ENCODE results near the gene SCARF2. TPM values are rescaled to one million over a fixed set of nuclear protein-coding genes. Genes with fewer than 3 reads are reported as not detected.

Gene SCARF2
- total and polyA plus RNA-seq, 4 donors: 0.15 to 2.0 (median 1.7) TPM

DNA sequence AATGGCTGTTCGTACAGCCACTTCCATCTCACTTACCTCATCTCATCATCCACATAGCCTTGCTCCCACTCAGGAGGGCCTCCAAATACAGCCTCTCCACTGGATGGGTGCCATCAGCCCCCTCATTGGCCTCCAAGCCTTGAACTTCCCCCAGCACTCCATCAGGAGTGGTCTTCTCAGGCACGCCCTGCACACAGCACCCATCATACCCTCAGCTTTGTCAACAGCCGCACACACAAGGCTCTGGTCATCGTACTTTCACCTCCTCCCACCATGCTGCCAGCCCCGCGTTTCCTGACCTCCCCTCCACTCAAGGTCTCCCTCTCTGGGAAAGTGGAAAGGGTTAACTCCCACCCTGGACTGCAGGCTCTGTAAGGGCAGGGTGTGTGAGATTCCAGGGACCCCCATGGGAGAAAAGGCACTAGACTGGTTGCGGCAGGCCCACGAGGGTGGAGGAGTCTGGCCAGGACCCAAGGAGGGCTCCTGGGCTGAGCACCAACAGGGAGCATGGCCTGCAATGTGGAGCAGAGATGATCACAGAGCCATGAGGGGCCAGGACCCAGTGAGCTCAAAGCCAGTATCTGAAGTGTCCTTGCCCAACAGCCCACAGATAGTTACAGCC lies 21.0 kb upstream of the SCARF2 start (continued):
- TF ChIP-seq, protein P1, sequence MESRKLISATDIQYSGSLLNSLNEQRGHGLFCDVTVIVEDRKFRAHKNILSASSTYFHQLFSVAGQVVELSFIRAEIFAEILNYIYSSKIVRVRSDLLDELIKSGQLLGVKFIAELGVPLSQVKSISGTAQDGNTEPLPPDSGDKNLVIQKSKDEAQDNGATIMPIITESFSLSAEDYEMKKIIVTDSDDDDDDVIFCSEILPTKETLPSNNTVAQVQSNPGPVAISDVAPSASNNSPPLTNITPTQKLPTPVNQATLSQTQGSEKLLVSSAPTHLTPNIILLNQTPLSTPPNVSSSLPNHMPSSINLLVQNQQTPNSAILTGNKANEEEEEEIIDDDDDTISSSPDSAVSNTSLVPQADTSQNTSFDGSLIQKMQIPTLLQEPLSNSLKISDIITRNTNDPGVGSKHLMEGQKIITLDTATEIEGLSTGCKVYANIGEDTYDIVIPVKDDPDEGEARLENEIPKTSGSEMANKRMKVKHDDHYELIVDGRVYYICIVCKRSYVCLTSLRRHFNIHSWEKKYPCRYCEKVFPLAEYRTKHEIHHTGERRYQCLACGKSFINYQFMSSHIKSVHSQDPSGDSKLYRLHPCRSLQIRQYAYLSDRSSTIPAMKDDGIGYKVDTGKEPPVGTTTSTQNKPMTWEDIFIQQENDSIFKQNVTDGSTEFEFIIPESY (IDR thresholded peaks at IDR 0.05): no peak
- TF ChIP-seq EGR1 (IDR thresholded peaks at IDR 0.05; ENCODE audit: low read depth in 2 of 2) (no peak), FOXA1 (IDR thresholded peaks at IDR 0.05) (no peak), JUND (IDR thresholded peaks at IDR 0.05) (no peak), GABPA (IDR thresholded peaks at IDR 0.05 in 1 of 2, conservative IDR thresholded peaks at IDR 0.05 in 1 of 2) (no peak)
- TF ChIP-seq, protein P2, sequence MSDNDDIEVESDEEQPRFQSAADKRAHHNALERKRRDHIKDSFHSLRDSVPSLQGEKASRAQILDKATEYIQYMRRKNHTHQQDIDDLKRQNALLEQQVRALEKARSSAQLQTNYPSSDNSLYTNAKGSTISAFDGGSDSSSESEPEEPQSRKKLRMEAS (IDR thresholded peaks at IDR 0.05): no peak
- TF ChIP-seq, protein P3, sequence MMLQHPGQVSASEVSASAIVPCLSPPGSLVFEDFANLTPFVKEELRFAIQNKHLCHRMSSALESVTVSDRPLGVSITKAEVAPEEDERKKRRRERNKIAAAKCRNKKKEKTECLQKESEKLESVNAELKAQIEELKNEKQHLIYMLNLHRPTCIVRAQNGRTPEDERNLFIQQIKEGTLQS (IDR thresholded peaks at IDR 0.05): no peak

DNA sequence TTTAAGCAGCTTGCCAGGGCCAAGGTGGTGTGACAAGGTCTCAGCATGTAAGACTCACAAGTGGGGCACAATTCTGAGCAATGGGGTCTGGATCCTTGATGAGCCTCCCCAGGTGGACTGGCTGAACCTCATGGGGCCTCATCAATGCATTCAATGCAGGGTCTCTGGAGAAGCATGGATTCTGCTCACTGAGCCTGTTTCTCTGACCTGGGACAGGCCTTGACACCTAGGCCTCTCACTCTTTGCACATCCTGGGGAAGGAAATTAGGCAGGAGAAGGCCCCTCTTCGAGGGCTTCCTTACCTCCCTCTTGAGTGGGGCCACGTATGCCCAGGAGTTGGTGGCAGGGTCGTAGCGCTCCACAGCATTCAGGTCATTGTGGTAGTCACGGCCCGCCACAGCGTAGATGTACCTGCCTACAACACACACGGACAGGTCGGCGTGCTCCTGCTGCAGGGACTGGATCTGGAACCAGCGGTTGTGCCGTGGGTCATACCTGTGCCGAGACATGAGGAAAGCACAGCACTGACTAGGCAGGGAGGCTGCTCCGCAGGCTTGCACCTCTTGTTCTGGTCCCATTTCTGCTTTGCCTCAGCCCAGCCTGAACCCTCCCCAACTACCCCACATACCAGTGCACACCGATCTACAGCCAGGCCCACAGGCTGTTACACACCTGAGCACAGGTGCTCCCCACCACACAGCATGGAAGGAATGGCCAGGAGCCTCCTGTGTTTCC lies 20.0 kb upstream of the SCARF2 start:
- no peaks in the 10 kb centered on the region for H3K27me3 ChIP-seq (ENCODE audit: control insufficient read depth in 4 of 4, insufficient read depth in 4 of 4, low read length in 3 of 4)
- H3K4me3 ChIP-seq (ENCODE audit: low read depth in 1 of 3, low read length in 3 of 3): no peak overlapping the region
- TF ChIP-seq, protein P2 (IDR thresholded peaks at IDR 0.05): no peak
- TF ChIP-seq FOXA1 (IDR thresholded peaks at IDR 0.05) (no peak), TAF1 (conservative IDR thresholded peaks at IDR 0.05) (no peak), EGR1 (IDR thresholded peaks at IDR 0.05; ENCODE audit: low read depth in 2 of 2) (no peak), HNF4A (conservative IDR thresholded peaks at IDR 0.05) (no peak), YY1 (IDR thresholded peaks at IDR 0.05) (no peak)
- 93% methylated on average over 15 of the region's 15 CpGs for WGBS
- no peaks in the 10 kb centered on the region for H3K9me3 ChIP-seq (ENCODE audit: control insufficient read depth in 4 of 4, low read length in 3 of 4)
- no peaks in the 10 kb centered on the region for H3K4me1 ChIP-seq (ENCODE audit: control insufficient read depth in 4 of 4, insufficient read depth in 4 of 4, low read length in 3 of 4)
- no peak for DNase-seq (ENCODE audit: low spot score)
- H3K9ac ChIP-seq (ENCODE audit: low read depth in 1 of 2, low read length in 2 of 2): no peak overlapping the region
- peaks cover 0 to 14% (median 3%) of the 10 kb centered on the region in 4 donors for H3K36me3 ChIP-seq (ENCODE audit: control insufficient read depth in 4 of 4, insufficient read depth in 3 of 4, low read depth in 1 of 4, low read length in 3 of 4)
- no peak overlapping the region for H3K27ac ChIP-seq (ENCODE audit: low read depth in 1 of 2, low read length in 2 of 2)

DNA sequence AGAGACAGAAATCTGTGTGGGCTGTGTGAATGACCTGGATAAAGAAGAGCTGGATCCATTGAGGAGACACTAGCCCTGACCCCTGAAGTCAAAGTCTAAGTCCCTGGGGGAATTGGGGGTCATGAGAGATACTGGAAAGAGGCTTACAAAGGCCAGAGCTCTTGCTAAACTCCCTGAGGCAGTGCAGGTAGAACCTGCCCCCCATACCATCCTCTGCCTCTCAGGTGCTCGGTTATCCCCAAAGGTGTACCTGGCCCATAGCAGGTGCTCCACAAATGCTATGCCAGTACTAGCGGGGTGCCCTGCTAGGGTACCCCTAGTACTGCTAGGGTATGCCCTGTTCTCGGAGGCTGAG lies 19.1 kb upstream of the SCARF2 start:
- Histone ChIP-seq H3K27me3 (ENCODE audit: control insufficient read depth in 4 of 4, insufficient read depth in 4 of 4, low read length in 3 of 4) (no peaks in the 10 kb centered on the region), H3K4me1 (ENCODE audit: control insufficient read depth in 4 of 4, insufficient read depth in 4 of 4, low read length in 3 of 4) (no peaks in the 10 kb centered on the region), H3K9ac (ENCODE audit: low read depth in 1 of 2, low read length in 2 of 2) (no peak overlapping the region), H3K4me3 (ENCODE audit: low read depth in 1 of 3, low read length in 3 of 3) (no peak overlapping the region), H3K36me3 (ENCODE audit: control insufficient read depth in 4 of 4, insufficient read depth in 3 of 4, low read depth in 1 of 4, low read length in 3 of 4) (peaks cover 0 to 14% (median 3%) of the 10 kb centered on the region in 4 donors), H3K27ac (ENCODE audit: low read depth in 1 of 2, low read length in 2 of 2) (no peak overlapping the region), H3K9me3 (ENCODE audit: control insufficient read depth in 4 of 4, low read length in 3 of 4) (no peaks in the 10 kb centered on the region)
- 99% methylated on average over 3 of the region's 3 CpGs for WGBS
- DNase-seq (ENCODE audit: low spot score): no peak
- no peak for TF ChIP-seq HNF4A (conservative IDR thresholded peaks at IDR 0.05)
- TF ChIP-seq, protein P3 (IDR thresholded peaks at IDR 0.05): no peak
- TF ChIP-seq, protein P4, sequence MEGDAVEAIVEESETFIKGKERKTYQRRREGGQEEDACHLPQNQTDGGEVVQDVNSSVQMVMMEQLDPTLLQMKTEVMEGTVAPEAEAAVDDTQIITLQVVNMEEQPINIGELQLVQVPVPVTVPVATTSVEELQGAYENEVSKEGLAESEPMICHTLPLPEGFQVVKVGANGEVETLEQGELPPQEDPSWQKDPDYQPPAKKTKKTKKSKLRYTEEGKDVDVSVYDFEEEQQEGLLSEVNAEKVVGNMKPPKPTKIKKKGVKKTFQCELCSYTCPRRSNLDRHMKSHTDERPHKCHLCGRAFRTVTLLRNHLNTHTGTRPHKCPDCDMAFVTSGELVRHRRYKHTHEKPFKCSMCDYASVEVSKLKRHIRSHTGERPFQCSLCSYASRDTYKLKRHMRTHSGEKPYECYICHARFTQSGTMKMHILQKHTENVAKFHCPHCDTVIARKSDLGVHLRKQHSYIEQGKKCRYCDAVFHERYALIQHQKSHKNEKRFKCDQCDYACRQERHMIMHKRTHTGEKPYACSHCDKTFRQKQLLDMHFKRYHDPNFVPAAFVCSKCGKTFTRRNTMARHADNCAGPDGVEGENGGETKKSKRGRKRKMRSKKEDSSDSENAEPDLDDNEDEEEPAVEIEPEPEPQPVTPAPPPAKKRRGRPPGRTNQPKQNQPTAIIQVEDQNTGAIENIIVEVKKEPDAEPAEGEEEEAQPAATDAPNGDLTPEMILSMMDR (IDR thresholded peaks at IDR 0.05; ENCODE audit: low read depth, low read length, missing input control): no peak
- TF ChIP-seq, protein P5, sequence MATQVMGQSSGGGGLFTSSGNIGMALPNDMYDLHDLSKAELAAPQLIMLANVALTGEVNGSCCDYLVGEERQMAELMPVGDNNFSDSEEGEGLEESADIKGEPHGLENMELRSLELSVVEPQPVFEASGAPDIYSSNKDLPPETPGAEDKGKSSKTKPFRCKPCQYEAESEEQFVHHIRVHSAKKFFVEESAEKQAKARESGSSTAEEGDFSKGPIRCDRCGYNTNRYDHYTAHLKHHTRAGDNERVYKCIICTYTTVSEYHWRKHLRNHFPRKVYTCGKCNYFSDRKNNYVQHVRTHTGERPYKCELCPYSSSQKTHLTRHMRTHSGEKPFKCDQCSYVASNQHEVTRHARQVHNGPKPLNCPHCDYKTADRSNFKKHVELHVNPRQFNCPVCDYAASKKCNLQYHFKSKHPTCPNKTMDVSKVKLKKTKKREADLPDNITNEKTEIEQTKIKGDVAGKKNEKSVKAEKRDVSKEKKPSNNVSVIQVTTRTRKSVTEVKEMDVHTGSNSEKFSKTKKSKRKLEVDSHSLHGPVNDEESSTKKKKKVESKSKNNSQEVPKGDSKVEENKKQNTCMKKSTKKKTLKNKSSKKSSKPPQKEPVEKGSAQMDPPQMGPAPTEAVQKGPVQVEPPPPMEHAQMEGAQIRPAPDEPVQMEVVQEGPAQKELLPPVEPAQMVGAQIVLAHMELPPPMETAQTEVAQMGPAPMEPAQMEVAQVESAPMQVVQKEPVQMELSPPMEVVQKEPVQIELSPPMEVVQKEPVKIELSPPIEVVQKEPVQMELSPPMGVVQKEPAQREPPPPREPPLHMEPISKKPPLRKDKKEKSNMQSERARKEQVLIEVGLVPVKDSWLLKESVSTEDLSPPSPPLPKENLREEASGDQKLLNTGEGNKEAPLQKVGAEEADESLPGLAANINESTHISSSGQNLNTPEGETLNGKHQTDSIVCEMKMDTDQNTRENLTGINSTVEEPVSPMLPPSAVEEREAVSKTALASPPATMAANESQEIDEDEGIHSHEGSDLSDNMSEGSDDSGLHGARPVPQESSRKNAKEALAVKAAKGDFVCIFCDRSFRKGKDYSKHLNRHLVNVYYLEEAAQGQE (IDR thresholded peaks at IDR 0.05): no peak
- no peak for TF ChIP-seq EGR1 (IDR thresholded peaks at IDR 0.05; ENCODE audit: low read depth in 2 of 2)
- no peak for TF ChIP-seq RXRA (IDR thresholded peaks at IDR 0.05)
- TF ChIP-seq, protein P2 (IDR thresholded peaks at IDR 0.05): no peak
- TF ChIP-seq, protein P1 (IDR thresholded peaks at IDR 0.05): no peak
- TF ChIP-seq RAD21 (IDR thresholded peaks at IDR 0.05): no peak
- no peak for TF ChIP-seq TAF1 (conservative IDR thresholded peaks at IDR 0.05)
- TF ChIP-seq HNF4G (IDR thresholded peaks at IDR 0.05): no peak
- TF ChIP-seq FOXA2 (IDR thresholded peaks at IDR 0.05): no peak
- TF ChIP-seq YY1 (IDR thresholded peaks at IDR 0.05): no peak
- no peak for TF ChIP-seq NR2F2 (IDR thresholded peaks at IDR 0.05)
